GM18861 (cell line): ENCODE data around the gene VENTX.
"Not testable (repeated sequence)": the region's sequence is repeated elsewhere in the genome, so short reads cannot be mapped to it uniquely, and the experiment has no call there.

ENCODE experiments used
- ATAC-seq: cut with Tn5 transposase; IDR thresholded peaks from one replicate; pipeline ENCODE4 v1.9.1; 2021; ENCODE audit not compliant: unreplicated experiment

VENTX gene

DNA sequence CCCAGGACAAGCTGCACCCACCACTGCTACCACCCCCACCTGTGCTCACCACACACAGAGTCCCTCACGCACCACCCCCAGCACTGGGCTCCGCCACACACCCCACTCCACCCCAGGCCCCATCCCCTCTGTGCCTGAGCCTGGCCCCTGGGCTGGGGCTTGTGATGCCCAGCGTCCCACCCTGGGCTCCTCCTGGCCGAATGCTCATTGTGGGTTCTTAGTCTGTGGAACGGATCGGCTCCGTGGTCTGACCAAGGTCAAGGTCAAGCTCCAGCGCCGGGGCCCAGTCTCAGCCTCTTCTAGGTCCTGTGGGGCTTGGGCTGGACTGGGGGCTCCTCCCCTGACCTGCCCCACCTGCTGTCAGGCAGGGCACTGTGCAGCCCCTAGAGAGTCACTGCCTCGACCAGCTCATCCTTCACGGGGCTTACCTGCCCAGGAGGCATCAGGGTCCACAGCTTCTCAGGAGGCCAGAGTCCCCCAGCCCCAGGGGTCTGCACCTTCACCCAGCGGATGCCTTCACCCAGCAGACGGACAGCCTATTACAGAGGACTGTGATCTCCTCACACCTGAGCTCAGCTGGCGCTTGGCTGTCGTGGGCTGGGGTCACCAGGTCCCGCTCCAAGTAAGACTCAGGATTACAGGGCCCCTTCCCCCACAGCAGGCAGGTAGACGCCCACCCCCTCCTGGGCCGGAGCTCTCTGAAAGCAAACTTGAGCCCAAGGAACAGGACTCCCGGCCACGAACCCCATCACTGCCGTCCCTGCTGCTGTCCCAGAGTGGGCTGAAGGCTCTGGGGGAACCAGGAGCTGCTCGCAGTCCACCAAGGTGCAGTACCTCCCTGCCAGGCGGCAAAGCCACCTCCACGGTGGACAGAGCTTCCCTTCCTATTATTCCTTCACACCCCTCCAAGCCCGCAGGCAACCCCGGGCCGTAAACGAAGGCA, 22.9 kb upstream of the VENTX start:
- no peak for ATAC-seq

DNA sequence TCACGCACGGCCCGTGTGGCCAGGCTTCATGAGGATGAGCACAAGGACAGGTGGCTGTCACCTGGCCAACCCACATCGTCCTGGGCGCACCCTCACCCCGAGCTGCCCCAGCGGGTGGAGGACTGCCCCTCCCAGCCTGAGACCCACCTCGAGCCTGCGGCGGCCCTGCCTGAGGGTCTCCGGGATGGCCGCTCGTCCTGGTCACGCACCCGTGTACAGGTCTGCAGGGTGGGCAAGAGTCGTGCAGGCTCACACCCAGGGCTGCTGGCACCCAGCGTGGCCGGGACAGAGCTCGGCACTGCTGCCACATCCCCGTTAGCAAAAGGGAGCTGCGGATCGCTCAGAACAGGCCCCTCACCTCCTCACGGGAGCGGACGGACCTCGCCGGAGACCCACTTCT, 22.1 kb upstream of the VENTX start:
- ATAC-seq, result no peak

GRCh38 chr10:133216776-133217175, 20.9 kb upstream of the VENTX start:
- ATAC-seq, result no peak

DNA sequence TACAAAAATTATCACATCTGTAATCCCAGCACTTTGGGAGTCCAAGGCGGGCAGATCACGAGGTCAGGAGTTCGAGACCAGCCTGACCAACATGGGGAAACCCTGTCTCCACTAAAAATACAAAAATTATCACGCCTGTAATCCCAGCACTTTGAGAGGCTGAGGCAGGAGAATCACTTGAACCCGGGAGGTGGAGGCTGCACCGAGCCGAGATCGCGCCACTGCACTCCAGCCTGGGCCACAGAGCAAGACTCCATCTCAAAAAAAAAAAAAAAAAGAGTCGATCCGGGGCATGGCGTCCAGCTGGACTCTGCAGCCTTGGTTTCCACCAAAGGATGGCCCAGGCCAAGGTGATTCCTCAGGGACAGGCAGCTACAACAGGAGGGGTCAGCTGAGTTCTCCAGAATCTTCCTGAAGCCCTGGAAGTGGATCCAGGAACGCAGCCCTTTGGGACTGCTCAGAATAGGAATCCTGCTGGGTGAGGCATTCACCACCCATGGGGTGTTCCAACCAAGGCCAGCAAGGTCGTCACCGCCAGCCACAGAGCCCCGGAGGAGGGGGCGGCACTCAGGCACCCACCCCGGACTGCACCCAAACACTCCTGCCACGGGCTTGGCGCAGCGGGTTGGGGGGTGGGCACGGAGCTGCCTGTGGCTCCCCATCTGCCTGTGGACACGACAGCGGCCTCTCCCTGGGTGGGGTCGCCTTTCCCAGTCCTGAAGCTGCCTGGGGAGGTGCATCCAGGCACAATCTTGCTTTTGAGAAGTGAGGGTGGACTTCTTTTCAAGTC, 19.7 kb upstream of the VENTX start:
- ATAC-seq, result no peak

GRCh38 chr10:133218891-133219290, 18.8 kb upstream of the VENTX start:
- no peak for ATAC-seq

- no peak for ATAC-seq
Observed at GRCh38 chr10:133219782-133220181, 17.9 kb upstream of the VENTX start.

GRCh38 chr10:133221331-133221730, 16.3 kb upstream of the VENTX start:
- no peak for ATAC-seq

GRCh38 chr10:133221756-133222155, 15.9 kb upstream of the VENTX start:
- ATAC-seq, result not testable (repeated sequence)

- ATAC-seq, result no peak
Observed at GRCh38 chr10:133224076-133224475, 13.6 kb upstream of the VENTX start.

GRCh38 chr10:133224756-133225372, 12.8 kb upstream of the VENTX start:
- ATAC-seq, result no peak

GRCh38 chr10:133225707-133226191, 11.9 kb upstream of the VENTX start:
- ATAC-seq, result no peak

DNA sequence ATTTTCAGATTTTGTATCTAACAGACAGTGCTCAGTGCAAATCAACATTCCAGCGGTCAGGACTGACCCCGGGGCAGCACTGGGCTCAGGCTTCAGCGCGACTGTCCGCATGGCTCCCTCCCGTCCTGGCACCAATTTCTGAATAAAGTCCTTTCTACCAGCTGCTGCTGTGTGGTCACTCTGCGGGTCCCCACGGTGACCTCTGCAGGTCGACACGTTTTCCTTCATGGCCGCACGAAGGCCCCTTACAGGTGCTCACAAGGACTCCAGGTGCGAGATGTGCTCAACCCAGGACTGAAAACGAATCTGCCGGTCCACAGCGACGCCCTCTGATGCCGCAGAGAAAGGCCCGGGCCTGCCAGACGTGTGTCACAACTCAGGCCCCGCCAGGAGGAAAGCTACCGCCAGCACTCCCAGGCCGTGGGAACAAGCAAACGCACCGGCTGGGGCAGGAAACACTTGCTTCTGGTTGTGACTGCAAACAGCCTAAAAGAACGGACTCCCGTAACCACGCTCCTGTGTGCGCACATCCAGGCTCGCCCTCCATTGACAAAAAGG, 11.3 kb upstream of the VENTX start:
- ATAC-seq, result no peak

- no peak for ATAC-seq
Observed at GRCh38 chr10:133227256-133227655, 10.4 kb upstream of the VENTX start.

DNA sequence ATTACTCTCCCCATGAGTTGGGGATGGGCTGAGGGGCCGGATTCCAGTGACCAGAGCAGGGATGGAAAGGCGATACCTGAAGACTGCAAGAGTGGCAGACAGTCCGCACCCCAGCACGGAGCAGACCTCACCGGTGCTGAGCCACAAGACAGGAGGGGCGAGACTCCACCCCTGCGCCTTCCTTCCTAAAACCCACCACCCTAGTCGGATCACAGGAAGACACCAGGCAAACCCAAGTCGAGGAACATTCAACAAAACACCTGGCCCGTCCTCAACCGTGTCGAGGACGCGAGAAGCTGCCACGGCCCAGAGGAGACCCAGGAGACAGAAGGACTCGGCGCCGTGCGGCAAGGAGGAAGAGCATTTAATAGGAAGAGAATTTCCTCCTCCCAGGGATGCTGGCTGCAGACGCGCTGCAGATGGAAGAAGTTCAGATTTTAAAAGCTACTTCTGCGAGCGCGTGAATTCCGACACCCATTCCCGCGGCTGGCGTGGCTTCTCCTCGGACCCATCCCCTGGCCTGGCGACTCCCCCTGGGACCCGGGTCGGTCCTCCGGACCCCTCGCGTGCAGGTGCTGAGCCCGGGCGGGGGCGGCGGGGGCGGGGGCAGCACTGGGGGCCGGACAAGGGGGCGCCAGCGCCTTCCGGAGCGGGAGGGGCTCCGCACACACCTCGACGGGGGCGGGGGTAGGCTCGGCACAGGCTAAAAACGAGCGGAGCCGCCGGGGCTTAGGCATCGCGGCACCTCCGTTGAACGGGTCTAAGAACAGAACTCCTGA, 8.2 kb upstream of the VENTX start:
- ATAC-seq, result no peak

DNA sequence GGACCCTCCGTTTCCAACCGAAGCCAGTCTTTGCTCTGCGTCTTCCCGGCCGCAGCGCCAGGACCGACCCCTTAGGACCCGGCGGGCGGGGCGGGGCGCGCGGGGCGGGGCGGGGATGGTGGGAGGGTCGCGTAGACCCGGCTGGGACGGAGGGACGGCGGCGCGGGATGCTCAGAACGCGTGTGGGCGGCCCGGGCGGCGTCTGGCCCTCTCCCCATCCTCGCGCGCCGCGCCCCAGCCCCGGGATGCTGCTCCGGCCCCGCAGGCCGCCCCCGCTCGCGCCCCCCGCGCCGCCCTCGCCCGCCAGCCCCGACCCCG, 7.7 kb upstream of the VENTX start, which contains the start of gene UTF1:
UTF1 (plus strand) TSS at position 174 of the 318 bp plus-strand sequence; CDS start at position 246, 72 bp downstream.
- ATAC-seq, result no peak

DNA sequence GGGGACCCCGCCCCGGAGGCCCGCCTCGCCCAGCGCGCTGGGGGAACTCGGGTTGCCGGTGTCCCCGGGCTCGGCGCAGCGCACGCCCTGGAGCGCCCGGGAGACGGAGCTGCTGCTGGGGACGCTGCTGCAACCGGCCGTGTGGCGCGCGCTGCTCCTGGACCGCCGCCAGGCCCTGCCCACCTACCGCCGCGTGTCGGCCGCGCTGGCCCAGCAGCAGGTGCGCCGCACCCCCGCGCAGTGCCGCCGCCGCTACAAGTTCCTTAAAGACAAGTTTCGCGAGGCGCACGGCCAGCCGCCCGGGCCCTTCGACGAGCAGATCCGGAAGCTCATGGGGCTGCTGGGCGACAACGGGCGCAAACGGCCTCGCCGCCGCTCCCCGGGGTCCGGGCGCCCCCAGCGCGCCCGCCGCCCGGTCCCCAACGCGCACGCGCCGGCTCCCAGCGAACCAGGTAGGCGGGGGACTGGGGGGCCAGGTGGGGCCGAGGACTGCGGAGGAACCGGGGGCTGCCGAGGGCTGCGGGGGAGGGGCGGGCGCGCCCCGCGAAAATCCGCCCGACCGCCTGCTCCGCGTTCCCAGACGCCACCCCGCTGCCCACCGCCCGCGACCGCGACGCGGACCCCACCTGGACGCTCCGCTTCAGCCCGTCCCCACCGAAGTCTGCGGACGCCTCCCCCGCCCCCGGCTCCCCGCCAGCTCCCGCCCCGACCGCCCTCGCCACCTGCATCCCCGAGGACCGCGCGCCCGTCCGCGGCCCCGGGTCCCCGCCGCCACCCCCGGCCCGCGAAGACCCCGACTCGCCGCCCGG, 7.1 kb upstream of the VENTX start:
- no peak for ATAC-seq

GRCh38 chr10:133231244-133231945, 6.3 kb upstream of the VENTX start:
- ATAC-seq, result no peak

- no peak for ATAC-seq
Observed at GRCh38 chr10:133231946-133232574, 5.6 kb upstream of the VENTX start.
